K562 (cell line): ENCODE data around the gene IMMP1L. TPM values are rescaled to one million over a fixed set of nuclear protein-coding genes. Genes with fewer than 3 reads are reported as not detected.

ENCODE experiments used
- ATAC-seq: fragments of 200-7000 bp; cut with Tn5 transposase; 3 replicates; pipeline ENCODE4 v1.9.1; 2020; ENCODE audit warnings: moderate library complexity
- BruUV-seq: library from RNA; stranded (reverse); fragments of 400-500 nt; replicated peaks from 2 replicates; lab custom pipeline; 2021; lab: Mats Ljungman, UMichigan
- CTCF ChIA-PET: fragments of 300-600 bp; formaldehyde crosslinking; extraction: SDS; loops from one replicate; lab custom pipeline; 2021; ENCODE audit warnings: low intra/inter-chr PET ratio; lab: Yijun Ruan, JAX
- POLR2A ChIA-PET: fragments of 300-600, 350-650 bp; sonication (Branson Sonifier 250); formaldehyde crosslinking; extraction: SDS; loops from one replicate; lab custom pipeline; 2021; ENCODE audit warnings: antibody characterized with exemption, inconsistent platforms; lab: Yijun Ruan, JAX
- DNase-seq, 4 experiments: peaks; one replicate each; pipeline versions ENCODE4 v3.0.0 to v3.0.0-alpha.2; 2011 to 2018; ENCODE audit warnings: low spot score in 3 of 4, mixed read lengths in 3 of 4; ENCODE audit errors: extremely low read depth in 1 of 4
- FAIRE-seq: peaks from 2 replicates; lab custom pipeline; 2011; peaks lifted over from hg19 to GRCh38; lab: Jason Lieb, UNC
- H2AFZ ChIP-seq: 2 replicates; pipeline ENCODE4 v1.6.0; 2011; ENCODE audit warnings: low read depth, low read length, control low read depth, inconsistent platforms
- H3K27ac ChIP-seq: fragments of 200-600 bp; 3 replicates; pipeline ENCODE4 v1.8.0; 2011; ENCODE audit warnings: low read depth, mild to moderate bottlenecking, control low read depth, inconsistent platforms, low read length, moderate library complexity, mixed read lengths; ENCODE audit errors: extremely low read depth
- H3K27me3 ChIP-seq, 2 experiments: fragments of 300-600 bp in 1 of 2; 2 replicates in 1 of 2; 3 replicates in 1 of 2; pipeline versions ENCODE4 v1.6.0 to v1.8.0; 2011; ENCODE audit warnings: inconsistent platforms in 2 of 2, low read length in 2 of 2, mild to moderate bottlenecking in 1 of 2, mixed read lengths in 1 of 2, moderate library complexity in 1 of 2; ENCODE audit not compliant: control insufficient read depth in 2 of 2, insufficient read depth in 2 of 2
- H3K36me3 ChIP-seq: fragments of 300-600 bp; 3 replicates; pipeline ENCODE4 v1.8.0; 2011; ENCODE audit warnings: mild to moderate bottlenecking, low read length, inconsistent platforms; ENCODE audit not compliant: control insufficient read depth, insufficient read depth
- H3K4me1 ChIP-seq, 2 experiments: fragments of 200-600 bp in 1 of 2; replicated peaks in 1 of 2; 2 replicates in 1 of 2; 3 replicates in 1 of 2; pipeline versions ENCODE4 v1.5.1 to v1.8.0; 2011; ENCODE audit warnings: inconsistent platforms in 2 of 2, low read length in 2 of 2, mild to moderate bottlenecking in 1 of 2, mixed read lengths in 1 of 2, moderate library complexity in 1 of 2; ENCODE audit not compliant: control insufficient read depth in 2 of 2, insufficient read depth in 2 of 2
- H3K4me2 ChIP-seq: 2 replicates; pipeline ENCODE4 v1.6.1; 2011; ENCODE audit warnings: low read length, control low read depth, inconsistent platforms, mixed read lengths; ENCODE audit not compliant: insufficient read depth
- H3K4me3 ChIP-seq: fragments of 200-600 bp; sonication (generic), shearing (Covaris generic); 2 replicates; pipeline ENCODE4 v1.5.1; 2016; ENCODE audit warnings: control low read depth, inconsistent platforms
- H3K79me2 ChIP-seq: fragments of 200-600 bp; 3 replicates; pipeline ENCODE4 v1.8.0; 2011; ENCODE audit warnings: low read length, inconsistent platforms; ENCODE audit not compliant: control insufficient read depth, insufficient read depth
- H3K9ac ChIP-seq, 2 experiments: 2 replicates each; pipeline versions ENCODE4 v1.6.0 to v1.6.1; 2011; ENCODE audit warnings: low read depth in 2 of 2, low read length in 2 of 2, control low read depth in 1 of 2, inconsistent platforms in 1 of 2, mild to moderate bottlenecking in 1 of 2, mixed read lengths in 1 of 2; ENCODE audit not compliant: insufficient read depth in 1 of 2
- H3K9me1 ChIP-seq: one replicate; pipeline ENCODE4 v1.6.0; 2011; ENCODE audit warnings: inconsistent platforms, mild to moderate bottlenecking, low read length, moderate library complexity; ENCODE audit not compliant: control insufficient read depth, insufficient read depth
- H3K9me3 ChIP-seq: replicated peaks from 2 replicates; pipeline ENCODE4 v1.5.1; 2011; ENCODE audit warnings: low read depth, low read length, inconsistent platforms; ENCODE audit not compliant: control insufficient read depth, insufficient read depth
- H4K20me1 ChIP-seq: replicated peaks from 2 replicates; pipeline ENCODE4 v1.6.1; 2011; ENCODE audit warnings: low read length, inconsistent platforms, mixed read lengths; ENCODE audit not compliant: control insufficient read depth, insufficient read depth
- BRCA1 ChIP-seq, 2 experiments: fragments of 450-650 bp in 1 of 2; sonication (generic) in 1 of 2; formaldehyde crosslinking in 1 of 2; IDR thresholded peaks; 2 replicates each; pipeline versions ENCODE4 v1.5.0 to v1.6.1; 2017 to 2020; ENCODE audit warnings: mild to moderate bottlenecking in 1 of 2, missing genetic modification reagents in 1 of 2
- CC2D1A ChIP-seq: fragments of 450-650 bp; IDR thresholded peaks from 2 replicates; pipeline ENCODE4 v1.6.1; 2017; ENCODE audit warnings: mild to moderate bottlenecking
- E2F8 ChIP-seq: fragments of 450-650 bp; IDR thresholded peaks from 2 replicates; pipeline ENCODE4 v1.7.1; 2018; ENCODE audit warnings: mild to moderate bottlenecking, low read depth; ENCODE audit not compliant: partially characterized antibody
- GATA2 ChIP-seq: sonication (generic); formaldehyde crosslinking; IDR thresholded peaks from 2 replicates; pipeline ENCODE4 v1.4.0; 2020; ENCODE audit warnings: mild to moderate bottlenecking, missing genetic modification reagents
- HMG20B ChIP-seq: fragments of 250-450 bp; sonication (Bioruptor Pico); IDR thresholded peaks from 2 replicates; pipeline ENCODE4 v1.5.0; 2021; ENCODE audit warnings: mild to moderate bottlenecking
- HNRNPH1 ChIP-seq: fragments of 200-400 bp; formaldehyde crosslinking; optimal IDR thresholded peaks from 2 replicates; pipeline ENCODE3; 2017; ENCODE audit warnings: low read depth, mild to moderate bottlenecking, low read length, moderate library complexity
- POLR2B ChIP-seq: fragments of 450-650 bp; IDR thresholded peaks from 2 replicates; pipeline ENCODE4 v1.6.1; 2018; ENCODE audit warnings: low read depth; ENCODE audit not compliant: partially characterized antibody
- RAD51 ChIP-seq: fragments of 450-650 bp; IDR thresholded peaks from 2 replicates; pipeline ENCODE4 v1.7.1; 2016; ENCODE audit warnings: low read depth, mild to moderate bottlenecking, borderline replicate concordance
- SNIP1 ChIP-seq: fragments of 450-650 bp; IDR thresholded peaks from 2 replicates; pipeline ENCODE4 v1.7.1; 2017; ENCODE audit warnings: low read depth, mild to moderate bottlenecking
- TCF7 ChIP-seq: sonication (generic); IDR thresholded peaks from 2 replicates; pipeline ENCODE4 v1.6.1; 2016; ENCODE audit warnings: antibody characterized with exemption, borderline replicate concordance
- TCFL5 ChIP-seq: fragments of 250-450 bp; sonication (Bioruptor Pico); conservative IDR thresholded peaks from 2 replicates; pipeline ENCODE4 v1.6.1; 2021; ENCODE audit warnings: mild to moderate bottlenecking, moderate library complexity, matching md5 sums
- TFAP4 ChIP-seq: sonication (generic); formaldehyde crosslinking; IDR thresholded peaks from 2 replicates; pipeline ENCODE4 v1.8.0; 2022; ENCODE audit warnings: missing genetic modification reagents, mild to moderate bottlenecking, moderate library complexity, borderline replicate concordance
- TSHZ1 ChIP-seq: fragments of 250-450 bp; sonication (Bioruptor Pico); IDR thresholded peaks from 2 replicates; pipeline ENCODE4 v1.4.0; 2020; ENCODE audit warnings: mild to moderate bottlenecking, moderate library complexity
- ZNF561 ChIP-seq: fragments of 450-650 bp; formaldehyde crosslinking; conservative IDR thresholded peaks from 2 replicates; pipeline ENCODE4 v1.4.0; 2020; ENCODE audit warnings: mild to moderate bottlenecking, moderate library complexity
- ZNF639 ChIP-seq, 2 experiments: fragments of 200-800 bp in 1 of 2; sonication (Bioruptor generic) in 1 of 2; sonication (generic) in 1 of 2; formaldehyde crosslinking in 1 of 2; IDR thresholded peaks in 1 of 2; conservative IDR thresholded peaks in 1 of 2; 2 replicates each; pipeline versions ENCODE4 v1.5.0 to v1.6.1; 2016 to 2020; ENCODE audit warnings: missing compliant biosample characterization in 1 of 2, missing genetic modification characterization in 1 of 2, missing genetic modification reagents in 1 of 2
- in situ Hi-C: fragments of 300-500 bp; cut with MboI; formaldehyde crosslinking; loops from 4 replicates; pipeline ENCODE4 v1.15.0; 2018; ENCODE audit warnings: inconsistent platforms, mixed read lengths
- intact Hi-C: fragments of 100-400 bp; cut with micrococcal nuclease; formaldehyde crosslinking; loops from 2 replicates; pipeline ENCODE4 v1.14.2; 2022
- polyA plus RNA-seq, 8 experiments: library from polyadenylated mRNA; depleted of rRNA in 4 of 8; stranded (reverse) in 5 of 8; unstranded in 3 of 8; fragments of >200 nt; fragmentation: Nextera tagmentation in 2 of 8; fragmentation: Illumina TruSeq in 1 of 8; extraction: Ambion mirVana in 2 of 8; extraction: Trizol in 1 of 8; gene quantifications; 2 replicates each; pipeline versions ENCODE4 v1.2.1 to v1.2.3, GENCODE V29; 2011 to 2014; ENCODE audit warnings: inconsistent platforms in 1 of 8, missing spikeins in 1 of 8
- total RNA-seq, 7 experiments: library from RNA; depleted of rRNA in 6 of 7; stranded (reverse); fragments of >200 nt in 6 of 7; fragmentation: Illumina TruSeq in 2 of 7; extraction: Trizol in 2 of 7; gene quantifications; 2 replicates each; pipeline versions ENCODE4 v1.2.1 to v1.2.3, GENCODE V29; 2011 to 2021; ENCODE audit warnings: low replicate concordance in 1 of 7

IMMP1L gene
- total and polyA plus RNA-seq, 9 of the 15 experiments (the other 6 are each of a cell fraction or from before 2014, with no cell fraction given), result 56.0 to 245 (median 169) TPM

- Histone ChIP-seq H4K20me1 (no peaks in the 10 kb centered on the region), H2AFZ (no peak overlapping the region), H3K9me1 (no peaks in the 10 kb centered on the region), H3K27ac (no peak overlapping the region), H3K4me3 (no peak overlapping the region), H3K4me2 (no peak overlapping the region), H3K79me2 (no peaks in the 10 kb centered on the region), H3K9ac (no peak overlapping the region), H3K9me3 (no peaks in the 10 kb centered on the region), H3K36me3 (no peaks in the 10 kb centered on the region), H3K4me1 (no peaks in the 10 kb centered on the region), H3K27me3 (no peaks in the 10 kb centered on the region)
- DNase-seq, result peak in 1 of 4 experiments; percentile 11
- no peak for TF ChIP-seq TCF7
- no peak for TF ChIP-seq SNIP1
- TF ChIP-seq TCFL5 (CRISPR knock-in tag), result no peak
- TF ChIP-seq RAD51, result no peak
- TF ChIP-seq TSHZ1 (CRISPR knock-in tag), result no peak
- no peak for TF ChIP-seq CC2D1A
- TF ChIP-seq E2F8, result no peak
- no peak for TF ChIP-seq HMG20B
- TF ChIP-seq TFAP4 (CRISPR knock-in tag), result no peak
- no peak for TF ChIP-seq POLR2B
- TF ChIP-seq ZNF639 (CRISPR knock-in tag; conservative IDR thresholded peaks at IDR 0.05 in 1 of 2, IDR thresholded peaks at IDR 0.05 in 1 of 2), result no peak
- no peak for TF ChIP-seq HNRNPH1
- no peak for TF ChIP-seq BRCA1 (IDR thresholded peaks at IDR 0.05)
- TF ChIP-seq BRCA1 (CRISPR knock-in tag; IDR thresholded peaks at IDR 0.05), result no peak
- TF ChIP-seq ZNF561, result no peak
- TF ChIP-seq GATA2, result no peak
- intact Hi-C loops, result no loop called here
- in situ Hi-C loops, result no loop called here
- ChIA-PET POLR2A (no interaction called here), CTCF (no interaction called here)
- ATAC-seq, result no peak
- no peak for FAIRE-seq
- no TSS peak for BruUV-seq
Measured at GRCh38 chr11:31404614-31405013, 104.8 kb downstream of the IMMP1L start.
